Endothelial cell of umbilical vein (primary cell): ENCODE results near the gene SPHK2. TPM values are rescaled to one million over a fixed set of nuclear protein-coding genes. Genes with fewer than 3 reads are reported as not detected.

Experiments used
- BruUV-seq: library from RNA; stranded (reverse); fragments of 400-500 nt; replicated peaks from 2 replicates; lab custom pipeline; 2021; lab: Mats Ljungman, UMichigan
- CTCF ChIA-PET: fragments of 300-600, 350-600 bp; sonication (Branson Sonifier 250); formaldehyde crosslinking; loops from one replicate; lab custom pipeline; 2021; ENCODE audit warnings: antibody characterized with exemption, inconsistent platforms; lab: Charles Lee
- POLR2A ChIA-PET: fragments of 300-600, 350-600 bp; sonication (Branson Sonifier 250); formaldehyde crosslinking; loops from one replicate; lab custom pipeline; 2021; ENCODE audit warnings: antibody characterized with exemption, inconsistent platforms; lab: Charles Lee
- DNase-seq: peaks from one replicate; pipeline ENCODE4 v3.0.0-alpha.2; 2011; ENCODE audit warnings: low read depth, low spot score
- FAIRE-seq: peaks from 2 replicates; lab custom pipeline; 2011; peaks lifted over from hg19 to GRCh38; lab: Jason Lieb, UNC
- H2AFZ ChIP-seq: 2 replicates; pipeline ENCODE4 v1.6.0; 2012; ENCODE audit warnings: low read depth, low read length, control low read depth, inconsistent platforms
- H3K27ac ChIP-seq: 2 replicates; pipeline ENCODE4 v1.5.1; 2011; ENCODE audit warnings: low read depth, mild to moderate bottlenecking, control low read depth, low read length, moderate library complexity; ENCODE audit not compliant: insufficient read depth
- H3K27me3 ChIP-seq, 2 experiments: 2 replicates each; pipeline versions ENCODE4 v1.6.0 to v1.6.1; 2011; ENCODE audit warnings: low read length in 2 of 2, mixed read lengths in 1 of 2; ENCODE audit not compliant: control insufficient read depth in 2 of 2, insufficient read depth in 2 of 2
- H3K36me3 ChIP-seq, 2 experiments: 2 replicates in 1 of 2; 3 replicates in 1 of 2; pipeline ENCODE4 v1.5.1; 2011; ENCODE audit warnings: low read length in 2 of 2, mild to moderate bottlenecking in 1 of 2, moderate library complexity in 1 of 2; ENCODE audit not compliant: control insufficient read depth in 2 of 2, insufficient read depth in 2 of 2; ENCODE audit errors: extremely low read depth in 1 of 2
- H3K4me1 ChIP-seq: 3 replicates; pipeline ENCODE4 v1.5.1; 2011; ENCODE audit warnings: mild to moderate bottlenecking, low read length; ENCODE audit not compliant: control insufficient read depth, insufficient read depth; ENCODE audit errors: extremely low read depth
- H3K4me2 ChIP-seq: 2 replicates; pipeline ENCODE4 v1.6.1; 2011; ENCODE audit warnings: low read length, control low read depth, mixed read lengths; ENCODE audit not compliant: insufficient read depth
- H3K4me3 ChIP-seq, 3 experiments: fragments of 200-600 bp in 1 of 3; sonication (generic), shearing (Covaris generic) in 1 of 3; replicated peaks in 1 of 3; 2 replicates each; pipeline ENCODE4 v1.5.1; 2011 to 2016; ENCODE audit warnings: control low read depth in 3 of 3, low read length in 3 of 3, mild to moderate bottlenecking in 2 of 3, inconsistent platforms in 1 of 3, low read depth in 1 of 3, moderate library complexity in 1 of 3; ENCODE audit not compliant: insufficient read depth in 1 of 3
- H3K79me2 ChIP-seq: 2 replicates; pipeline ENCODE4 v1.6.0; 2012; ENCODE audit warnings: low read length, inconsistent platforms; ENCODE audit not compliant: control insufficient read depth, insufficient read depth
- H3K9ac ChIP-seq: replicated peaks from 2 replicates; pipeline ENCODE3; 2011; ENCODE audit warnings: low read length, control low read depth; ENCODE audit not compliant: insufficient read depth; ENCODE audit errors: extremely low read depth
- H3K9me1 ChIP-seq: replicated peaks from 3 replicates; pipeline ENCODE4 v1.6.0; 2011; ENCODE audit warnings: mild to moderate bottlenecking, low read length; ENCODE audit not compliant: control insufficient read depth, insufficient read depth; ENCODE audit errors: extremely low read depth
- H3K9me3 ChIP-seq: replicated peaks from 2 replicates; pipeline ENCODE4 v1.5.1; 2012; ENCODE audit warnings: low read length, inconsistent platforms; ENCODE audit not compliant: control insufficient read depth, insufficient read depth
- H4K20me1 ChIP-seq: replicated peaks from 2 replicates; pipeline ENCODE3; 2011; ENCODE audit warnings: mild to moderate bottlenecking, low read length; ENCODE audit not compliant: control insufficient read depth, insufficient read depth; ENCODE audit errors: extremely low read depth
- CTCF ChIP-seq, 2 donors: IDR thresholded peaks; 1 replicate in 1 of 2; 2 replicates in 1 of 2; pipeline ENCODE4 v1.5.1; 2011; ENCODE audit warnings: low read length in 2 of 2, mild to moderate bottlenecking in 2 of 2, moderate library complexity in 2 of 2, control low read depth in 1 of 2, inconsistent platforms in 1 of 2, low read depth in 1 of 2; ENCODE audit not compliant: insufficient read depth in 1 of 2; ENCODE audit errors: extremely low read depth in 1 of 2
- EZH2 ChIP-seq: IDR thresholded peaks from 2 replicates; pipeline ENCODE4 v1.6.1; 2012; ENCODE audit warnings: borderline replicate concordance, low read depth, mild to moderate bottlenecking, moderate library complexity, low read length, inconsistent platforms; ENCODE audit not compliant: severe bottlenecking
- FOS ChIP-seq: IDR thresholded peaks from 2 replicates; pipeline ENCODE4 v1.6.1; 2011; ENCODE audit warnings: mild to moderate bottlenecking, low read length, moderate library complexity, borderline replicate concordance; ENCODE audit not compliant: insufficient read depth
- GATA2 ChIP-seq: IDR thresholded peaks from 2 replicates; pipeline ENCODE4 v1.7.0; 2011; ENCODE audit warnings: low read depth, mild to moderate bottlenecking, moderate library complexity, mixed read lengths, low read length; ENCODE audit not compliant: insufficient read length, insufficient read depth
- JUN ChIP-seq: IDR thresholded peaks from 2 replicates; pipeline ENCODE4 v1.6.1; 2011; ENCODE audit warnings: borderline replicate concordance, low read depth; ENCODE audit not compliant: insufficient read length, insufficient read depth
- MYC ChIP-seq: IDR thresholded peaks from one replicate; pipeline ENCODE4 v1.6.1; 2011; ENCODE audit warnings: mild to moderate bottlenecking, low read depth, low read length
- POLR2A ChIP-seq: IDR thresholded peaks from 2 replicates; pipeline ENCODE4 v1.6.1; 2012; ENCODE audit warnings: low read depth, mild to moderate bottlenecking, control low read depth, low read length
- POLR2AphosphoS5 ChIP-seq: IDR thresholded peaks from 2 replicates; pipeline ENCODE4 v1.6.1; 2012; ENCODE audit warnings: low read depth, mild to moderate bottlenecking, control low read depth, low read length, moderate library complexity; ENCODE audit not compliant: insufficient read depth
- dilution Hi-C: fragments of 300-500 bp; cut with MboI; formaldehyde crosslinking; loops from one replicate; pipeline ENCODE4 v1.15.0; 2019; ENCODE audit warnings: low sequenced_read_pairs; ENCODE audit not compliant: extremely low pct_ligation_motif_present
- intact Hi-C: fragments of 100-400 bp; cut with micrococcal nuclease; formaldehyde crosslinking; loops from one replicate; pipeline ENCODE4 v1.10.0; 2022
- polyA plus RNA-seq, 4 experiments: library from polyadenylated mRNA; depleted of rRNA in 3 of 4; stranded (reverse) in 3 of 4; unstranded in 1 of 4; fragments of >200 nt; gene quantifications; 2 replicates each; pipeline versions ENCODE4 v1.2.1 to v1.2.3, GENCODE V29; 2011 to 2012; ENCODE audit warnings: missing spikeins in 1 of 4
- total RNA-seq: library from RNA; stranded (reverse); gene quantifications from 2 replicates; pipeline ENCODE4 v1.2.3, GENCODE V29; 2021
- TF ChIP-seq, protein P1 (sequence below): IDR thresholded peaks from 2 replicates; pipeline ENCODE4 v1.6.1; 2011; ENCODE audit not compliant: insufficient read depth, insufficient read length

SPHK2 gene
- total and polyA plus RNA-seq, 2 donors (not counting 3 experiments of a cell fraction or from before 2014, with no cell fraction given): 20.2 to 31.1 TPM

GRCh38 chr19:48587387-48587786, 31.9 kb upstream of the SPHK2 start:
- H3K36me3 ChIP-seq: no peaks in the 10 kb centered on the region
- BruUV-seq: no TSS peak

More at GRCh38 chr19:48587387-48587786, 31.9 kb upstream of the SPHK2 start:
- no peak overlapping the region for H3K27ac ChIP-seq
- FAIRE-seq: no peak
- POLR2A ChIA-PET: no interaction called here
- dilution Hi-C loops (no loop called here), intact Hi-C loops (no loop called here)
- DNase-seq: no peak
- H3K27me3 ChIP-seq: no peaks in the 10 kb centered on the region
- no peaks in the 10 kb centered on the region for H3K9me1 ChIP-seq
- no peaks in the 10 kb centered on the region for H3K79me2 ChIP-seq
- no peaks in the 10 kb centered on the region for H3K9me3 ChIP-seq
- no peak overlapping the region for H3K9ac ChIP-seq
- no peak overlapping the region for H2AFZ ChIP-seq
- CTCF ChIA-PET: interaction anchor here (0.6 to 14.1 kb wide), 7 partner anchors 19 to 307 kb away, joined by 3 to 507 read pairs (median 3); no protein-coding TSS in a partner anchor
- no peak overlapping the region for H3K4me2 ChIP-seq
- H3K4me3 ChIP-seq: no peak overlapping the region
- TF ChIP-seq MYC (no peak), FOS (no peak), EZH2 (no peak), GATA2 (no peak), POLR2AphosphoS5 (no peak), POLR2A (no peak), JUN (no peak), CTCF (IDR thresholded peaks at IDR 0.05; ENCODE audit: extremely low read depth in 1 of 2, insufficient read depth in 1 of 2, low read depth in 1 of 2, low read length in 2 of 2) (no peak)
- TF ChIP-seq, protein P1, sequence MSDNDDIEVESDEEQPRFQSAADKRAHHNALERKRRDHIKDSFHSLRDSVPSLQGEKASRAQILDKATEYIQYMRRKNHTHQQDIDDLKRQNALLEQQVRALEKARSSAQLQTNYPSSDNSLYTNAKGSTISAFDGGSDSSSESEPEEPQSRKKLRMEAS: no peak
- no peaks in the 10 kb centered on the region for H3K4me1 ChIP-seq
- H4K20me1 ChIP-seq: no peaks in the 10 kb centered on the region
